OCI-LY7 (cell line): ENCODE data around the gene PCCA. TPM values are rescaled to one million over a fixed set of nuclear protein-coding genes. Genes with fewer than 3 reads are reported as not detected.

ENCODE experiments used
- BruUV-seq: library from RNA; stranded (reverse); fragments of 400-500 nt; replicated peaks from 2 replicates; lab custom pipeline; 2021; lab: Mats Ljungman, UMichigan
- CTCF ChIA-PET: fragments of 300-600 bp; sonication (Branson Sonifier 250); formaldehyde crosslinking; loops from one replicate; lab custom pipeline; 2022; ENCODE audit warnings: antibody characterized with exemption; ENCODE audit not compliant: unreplicated experiment; lab: Charles Lee
- POLR2A ChIA-PET: fragments of 300-600 bp; sonication (Branson Sonifier 250); formaldehyde crosslinking; loops from one replicate; lab custom pipeline; 2022; ENCODE audit warnings: antibody characterized with exemption; lab: Charles Lee
- DNase-seq: peaks from one replicate; pipeline ENCODE4 v3.0.0-alpha.2; 2015; ENCODE audit warnings: low spot score
- H2AFZ ChIP-seq: fragments of 200-600 bp; sonication (generic), shearing (Covaris generic); 2 replicates; pipeline ENCODE4 v1.6.1; 2014; ENCODE audit warnings: mild to moderate bottlenecking, antibody characterized with exemption, low read length, moderate library complexity
- H3K27ac ChIP-seq: fragments of 200-600 bp; sonication (generic); 2 replicates; pipeline ENCODE4 v1.5.1; 2014; ENCODE audit warnings: mixed run types, low read depth, mild to moderate bottlenecking, moderate library complexity, low read length, inconsistent platforms; ENCODE audit not compliant: poor library complexity, severe bottlenecking
- H3K36me3 ChIP-seq: fragments of 200-600 bp; sonication (generic); 2 replicates; pipeline ENCODE4 v1.6.1; 2014; ENCODE audit warnings: mild to moderate bottlenecking, antibody characterized with exemption, low read length, moderate library complexity, mixed read lengths; ENCODE audit not compliant: insufficient read depth
- H3K4me1 ChIP-seq: fragments of 200-600 bp; sonication (generic); 2 replicates; pipeline ENCODE4 v1.5.1; 2014; ENCODE audit warnings: mild to moderate bottlenecking, low read length; ENCODE audit not compliant: insufficient read depth, poor library complexity, severe bottlenecking
- H3K4me2 ChIP-seq: fragments of 200-600 bp; sonication (generic); 2 replicates; pipeline ENCODE4 v1.6.1; 2014; ENCODE audit warnings: mild to moderate bottlenecking, low read length
- H3K4me3 ChIP-seq: fragments of 200-600 bp; sonication (generic); 2 replicates; pipeline ENCODE4 v1.5.1; 2014; ENCODE audit warnings: mild to moderate bottlenecking, low read depth, low read length; ENCODE audit not compliant: poor library complexity, severe bottlenecking
- H3K79me2 ChIP-seq: fragments of 200-600 bp; sonication (generic); 2 replicates; pipeline ENCODE4 v1.6.1; 2016; ENCODE audit warnings: low read depth, mild to moderate bottlenecking, low read length, moderate library complexity, mixed read lengths; ENCODE audit not compliant: insufficient read depth
- H3K9me2 ChIP-seq: fragments of 200-600 bp; sonication (generic); 2 replicates; pipeline ENCODE4 v1.6.1; 2016; ENCODE audit warnings: mild to moderate bottlenecking, low read length, mixed read lengths; ENCODE audit not compliant: insufficient read depth
- H3K9me3 ChIP-seq: fragments of 200-600 bp; sonication (generic); 2 replicates; pipeline ENCODE4 v1.6.1; 2014; ENCODE audit warnings: mild to moderate bottlenecking, mixed run types, low read length, mixed read lengths
- H4K20me1 ChIP-seq: fragments of 200-600 bp; sonication (generic); 2 replicates; pipeline ENCODE4 v1.6.1; 2014; ENCODE audit warnings: mild to moderate bottlenecking, antibody characterized with exemption, low read length, moderate library complexity, mixed read lengths; ENCODE audit not compliant: insufficient read depth
- EZH2phosphoT487 ChIP-seq: fragments of 200-600 bp; sonication (generic); IDR thresholded peaks from 2 replicates; pipeline ENCODE4 v1.6.1; 2018; ENCODE audit warnings: low read depth, borderline replicate concordance, mild to moderate bottlenecking, mixed run types, antibody characterized with exemption, low read length, moderate library complexity, mixed read lengths
- intact Hi-C: fragments of 100-400 bp; cut with micrococcal nuclease; formaldehyde crosslinking; loops from one replicate; pipeline ENCODE4 v1.10.0; 2022; ENCODE audit not compliant: unreplicated experiment
- total RNA-seq, 2 experiments: library from RNA; depleted of rRNA in 1 of 2; stranded (reverse); fragments of >200 nt in 1 of 2; shearing (Covaris generic) in 1 of 2; gene quantifications; 2 replicates each; pipeline ENCODE4 v1.2.3, GENCODE V29; 2014 to 2022
- TF ChIP-seq, protein P1 (sequence below): fragments of 200-600 bp; sonication (generic); conservative IDR thresholded peaks from 2 replicates; pipeline ENCODE4 v1.5.1; 2014; ENCODE audit warnings: mild to moderate bottlenecking, antibody characterized with exemption, low read length, moderate library complexity, mixed read lengths

Gene PCCA
- total RNA-seq, 2 experiments from 2014 or later = 2.7 to 7.2 TPM

DNA sequence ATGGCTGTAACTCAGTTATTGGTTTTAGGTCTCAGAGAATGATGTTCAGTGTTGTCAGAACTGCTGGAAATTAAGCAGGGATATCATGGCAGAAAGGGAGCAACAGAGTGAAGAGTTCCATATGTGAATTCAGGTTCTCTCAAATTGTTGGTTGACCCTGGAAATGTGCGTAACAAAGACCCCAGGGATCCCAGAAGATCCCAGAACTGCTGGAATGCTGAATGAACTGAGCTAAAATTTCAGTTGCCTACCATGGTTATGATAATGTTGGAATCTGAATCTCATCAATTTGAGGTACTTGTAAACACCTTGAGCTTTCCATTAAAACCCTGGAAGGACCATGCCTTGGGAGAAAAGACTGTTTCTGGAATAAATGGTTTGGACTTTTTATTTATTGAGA is 268.9 kb downstream of the PCCA start:
- no TSS peak for BruUV-seq
- H4K20me1 ChIP-seq = no peaks in the 10 kb centered on the region
- no peaks in the 10 kb centered on the region for H3K79me2 ChIP-seq
- H3K4me2 ChIP-seq = no peak overlapping the region
- CTCF ChIA-PET = no interaction called here
- no peak overlapping the region for H3K4me3 ChIP-seq
- no peaks in the 10 kb centered on the region for H3K9me3 ChIP-seq
- H2AFZ ChIP-seq = no peak overlapping the region
- no peaks in the 10 kb centered on the region for H3K36me3 ChIP-seq
- DNase-seq = no peak
- intact Hi-C loops = no loop called here
- POLR2A ChIA-PET = no interaction called here
- H3K4me1 ChIP-seq = no peaks in the 10 kb centered on the region
- no peak for TF ChIP-seq EZH2phosphoT487
- TF ChIP-seq, protein P1, sequence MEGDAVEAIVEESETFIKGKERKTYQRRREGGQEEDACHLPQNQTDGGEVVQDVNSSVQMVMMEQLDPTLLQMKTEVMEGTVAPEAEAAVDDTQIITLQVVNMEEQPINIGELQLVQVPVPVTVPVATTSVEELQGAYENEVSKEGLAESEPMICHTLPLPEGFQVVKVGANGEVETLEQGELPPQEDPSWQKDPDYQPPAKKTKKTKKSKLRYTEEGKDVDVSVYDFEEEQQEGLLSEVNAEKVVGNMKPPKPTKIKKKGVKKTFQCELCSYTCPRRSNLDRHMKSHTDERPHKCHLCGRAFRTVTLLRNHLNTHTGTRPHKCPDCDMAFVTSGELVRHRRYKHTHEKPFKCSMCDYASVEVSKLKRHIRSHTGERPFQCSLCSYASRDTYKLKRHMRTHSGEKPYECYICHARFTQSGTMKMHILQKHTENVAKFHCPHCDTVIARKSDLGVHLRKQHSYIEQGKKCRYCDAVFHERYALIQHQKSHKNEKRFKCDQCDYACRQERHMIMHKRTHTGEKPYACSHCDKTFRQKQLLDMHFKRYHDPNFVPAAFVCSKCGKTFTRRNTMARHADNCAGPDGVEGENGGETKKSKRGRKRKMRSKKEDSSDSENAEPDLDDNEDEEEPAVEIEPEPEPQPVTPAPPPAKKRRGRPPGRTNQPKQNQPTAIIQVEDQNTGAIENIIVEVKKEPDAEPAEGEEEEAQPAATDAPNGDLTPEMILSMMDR = no peak
- H3K27ac ChIP-seq = no peak overlapping the region
- H3K9me2 ChIP-seq = no peaks in the 10 kb centered on the region

DNA sequence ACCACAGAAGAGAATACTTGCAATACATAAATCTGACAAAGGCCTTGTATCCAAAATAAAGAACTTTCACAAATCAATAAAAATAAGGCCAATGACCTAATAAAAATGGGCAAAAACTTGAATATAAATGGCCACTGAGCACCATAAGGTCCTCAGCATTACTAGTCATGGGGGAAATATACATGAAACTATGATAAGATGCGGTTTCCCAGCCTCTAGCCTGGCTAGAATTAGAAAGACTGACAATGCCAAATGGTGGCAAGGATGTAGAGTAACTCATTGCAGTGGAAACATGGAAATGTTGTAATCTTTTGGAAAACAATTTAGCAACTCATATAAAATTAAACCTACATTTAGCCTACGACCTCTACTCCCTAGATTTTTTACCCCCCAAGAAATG is 272.6 kb downstream of the PCCA start:
- no TSS peak for BruUV-seq
- Histone ChIP-seq H3K36me3 (no peaks in the 10 kb centered on the region), H2AFZ (no peak overlapping the region), H3K9me3 (no peaks in the 10 kb centered on the region), H3K4me3 (no peak overlapping the region), H3K79me2 (no peaks in the 10 kb centered on the region), H3K9me2 (no peaks in the 10 kb centered on the region), H3K4me1 (no peaks in the 10 kb centered on the region), H3K4me2 (no peak overlapping the region), H3K27ac (no peak overlapping the region), H4K20me1 (no peaks in the 10 kb centered on the region)
- POLR2A ChIA-PET = no interaction called here
- TF ChIP-seq, protein P1 = no peak
- DNase-seq = no peak
- intact Hi-C loops = no loop called here
- CTCF ChIA-PET = no interaction called here

DNA sequence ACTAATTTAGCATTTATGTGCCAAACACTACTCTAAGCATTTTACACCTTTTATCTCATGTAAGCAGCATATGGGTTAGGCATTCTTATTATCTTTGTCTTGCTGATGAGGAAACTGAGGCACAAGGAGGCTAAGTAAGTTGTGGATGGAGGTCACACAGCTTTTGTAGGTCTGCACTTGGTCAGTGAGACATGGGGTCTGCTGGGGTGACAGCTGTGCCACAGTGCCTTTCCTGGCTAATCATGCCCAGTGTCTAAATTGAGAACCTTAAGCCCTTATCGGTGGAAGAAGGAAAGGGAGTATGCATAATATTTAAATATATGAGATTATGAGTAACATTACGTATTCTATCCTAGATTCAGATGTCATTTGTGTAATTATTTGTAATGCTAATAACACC is 273.5 kb downstream of the PCCA start:
- intact Hi-C loops = no loop called here

More for the DNA sequence above, 273.5 kb downstream of the PCCA start:
- TF ChIP-seq, protein P1 = no peak
- TF ChIP-seq EZH2phosphoT487 = no peak
- Histone ChIP-seq H3K36me3 (no peaks in the 10 kb centered on the region), H3K4me2 (no peak overlapping the region), H3K9me2 (no peaks in the 10 kb centered on the region), H2AFZ (no peak overlapping the region), H4K20me1 (no peaks in the 10 kb centered on the region), H3K4me3 (no peak overlapping the region), H3K9me3 (no peaks in the 10 kb centered on the region), H3K79me2 (no peaks in the 10 kb centered on the region), H3K4me1 (no peaks in the 10 kb centered on the region), H3K27ac (no peak overlapping the region)
- CTCF ChIA-PET = no interaction called here
- BruUV-seq = no TSS peak
- POLR2A ChIA-PET = no interaction called here
- no peak for DNase-seq
